H1 (cell line): ENCODE measurements around the gene MEI1. TPM values are rescaled to one million over a fixed set of nuclear protein-coding genes. Genes with fewer than 3 reads are reported as not detected.

ENCODE experiments used
- CTCF ChIA-PET: fragments of 300-600 bp; sonication (Branson Sonifier 250); formaldehyde crosslinking; loops from one replicate; lab custom pipeline; 2021; ENCODE audit not compliant: partially characterized antibody; lab: Charles Lee
- POLR2A ChIA-PET: fragments of 300-600 bp; sonication (Branson Sonifier 250); formaldehyde crosslinking; loops from one replicate; lab custom pipeline; 2021; ENCODE audit warnings: inconsistent platforms; ENCODE audit not compliant: partially characterized antibody; lab: Charles Lee
- DNase-seq, 2 experiments: peaks; one replicate each; pipeline versions ENCODE4 v3.0.0 to v3.0.0-alpha.2; 2010 to 2022; ENCODE audit warnings: low spot score in 2 of 2, low read depth in 1 of 2, mixed read lengths in 1 of 2
- FAIRE-seq: peaks from 2 replicates; lab custom pipeline; 2011; peaks lifted over from hg19 to GRCh38; lab: Jason Lieb, UNC
- H2AFZ ChIP-seq: 2 replicates; pipeline ENCODE4 v1.8.1; 2012; ENCODE audit warnings: low read length, inconsistent platforms
- H2AK5ac ChIP-seq: 2 replicates; pipeline ENCODE4 v1.6.1; 2013; ENCODE audit warnings: low read depth, low read length
- H2BK120ac ChIP-seq: replicated peaks from 2 replicates; pipeline ENCODE3; 2013; ENCODE audit warnings: low read depth, low read length, inconsistent platforms
- H2BK12ac ChIP-seq: 2 replicates; pipeline ENCODE4 v1.6.1; 2013; ENCODE audit warnings: low read depth, low read length
- H2BK15ac ChIP-seq: 2 replicates; pipeline ENCODE4 v1.6.1; 2013; ENCODE audit warnings: low read length
- H2BK20ac ChIP-seq: 2 replicates; pipeline ENCODE4 v1.6.1; 2013; ENCODE audit warnings: low read length
- H2BK5ac ChIP-seq: 2 replicates; pipeline ENCODE4 v1.6.1; 2013; ENCODE audit warnings: low read depth, low read length
- H3K14ac ChIP-seq: 2 replicates; pipeline ENCODE4 v1.6.1; 2013; ENCODE audit warnings: inconsistent platforms; ENCODE audit not compliant: insufficient read length
- H3K18ac ChIP-seq: 2 replicates; pipeline ENCODE4 v1.6.1; 2013; ENCODE audit warnings: low read length; ENCODE audit errors: extremely low read depth
- H3K23ac ChIP-seq: 2 replicates; pipeline ENCODE4 v1.6.1; 2013; ENCODE audit warnings: inconsistent platforms; ENCODE audit not compliant: insufficient read length
- H3K23me2 ChIP-seq: 2 replicates; pipeline ENCODE4 v1.6.1; 2013; ENCODE audit warnings: low read depth, low read length
- H3K27ac ChIP-seq: 2 replicates; pipeline ENCODE4 v1.6.1; 2011; ENCODE audit warnings: low read depth, low read length, inconsistent platforms
- H3K27me3 ChIP-seq, 4 experiments: replicated peaks in 1 of 4; 1 replicate in 1 of 4; 2 replicates in 3 of 4; pipeline versions ENCODE4 v1.6.1 to v1.8.1; 2011 to 2013; ENCODE audit warnings: low read length in 3 of 4, mild to moderate bottlenecking in 3 of 4, inconsistent platforms in 2 of 4, mixed read lengths in 2 of 4, moderate library complexity in 1 of 4; ENCODE audit not compliant: control insufficient read depth in 3 of 4, insufficient read depth in 3 of 4; ENCODE audit errors: extremely low read depth in 1 of 4
- H3K36me3 ChIP-seq, 4 experiments: 2 replicates each; pipeline versions ENCODE4 v1.6.1 to v1.8.1; 2011 to 2013; ENCODE audit warnings: mild to moderate bottlenecking in 4 of 4, low read length in 3 of 4, moderate library complexity in 2 of 4, control low read depth in 1 of 4, inconsistent platforms in 1 of 4; ENCODE audit not compliant: insufficient read depth in 4 of 4, control insufficient read depth in 2 of 4
- H3K4ac ChIP-seq: replicated peaks from 2 replicates; pipeline ENCODE3; 2013; ENCODE audit warnings: low read length, low read depth, mixed read lengths, inconsistent platforms; ENCODE audit not compliant: insufficient read length
- H3K4me1 ChIP-seq, 4 experiments: replicated peaks in 1 of 4; 1 replicate in 1 of 4; 2 replicates in 3 of 4; pipeline versions ENCODE4 v1.6.1 to v1.8.1; 2011 to 2013; ENCODE audit warnings: low read length in 3 of 4, inconsistent platforms in 2 of 4, mixed read lengths in 1 of 4; ENCODE audit not compliant: insufficient read depth in 4 of 4, control insufficient read depth in 3 of 4
- H3K4me2 ChIP-seq, 2 experiments: 2 replicates each; pipeline versions ENCODE4 v1.6.1 to v1.8.1; 2011 to 2013; ENCODE audit warnings: low read depth in 2 of 2, low read length in 2 of 2, control low read depth in 1 of 2, inconsistent platforms in 1 of 2, mild to moderate bottlenecking in 1 of 2; ENCODE audit not compliant: insufficient read depth in 1 of 2
- H3K4me3 ChIP-seq, 4 experiments: fragments of 200-600, 300-600 bp in 1 of 4; sonication (generic), shearing (Covaris generic), sonication (Bioruptor Twin) in 1 of 4; 2 replicates each; pipeline versions ENCODE4 v1.5.1 to v1.8.1; 2011 to 2016; ENCODE audit warnings: low read length in 4 of 4, low read depth in 3 of 4, control low read depth in 2 of 4, inconsistent platforms in 2 of 4, mild to moderate bottlenecking in 2 of 4, mixed read lengths in 1 of 4, moderate library complexity in 1 of 4; ENCODE audit not compliant: insufficient read depth in 2 of 4; ENCODE audit errors: extremely low read depth in 1 of 4
- H3K56ac ChIP-seq: replicated peaks from 2 replicates; pipeline ENCODE3; 2013; ENCODE audit warnings: low read depth, mild to moderate bottlenecking, mixed read lengths, low read length, inconsistent platforms; ENCODE audit not compliant: insufficient read length
- H3K79me1 ChIP-seq: 2 replicates; pipeline ENCODE4 v1.6.1; 2013; ENCODE audit warnings: low read depth, low read length, control low read depth
- H3K79me2 ChIP-seq, 2 experiments: 2 replicates each; pipeline versions ENCODE4 v1.6.1 to v1.8.1; 2012 to 2013; ENCODE audit warnings: low read length in 2 of 2, mild to moderate bottlenecking in 2 of 2, inconsistent platforms in 1 of 2; ENCODE audit not compliant: insufficient read depth in 2 of 2, control insufficient read depth in 1 of 2
- H3K9ac ChIP-seq, 4 experiments: replicated peaks in 1 of 4; 1 replicate in 1 of 4; 2 replicates in 3 of 4; pipeline versions ENCODE4 v1.6.1 to v1.8.1; 2011 to 2013; ENCODE audit warnings: low read depth in 3 of 4, low read length in 3 of 4, control low read depth in 2 of 4, mild to moderate bottlenecking in 2 of 4, moderate library complexity in 2 of 4, inconsistent platforms in 1 of 4; ENCODE audit errors: extremely low read depth in 1 of 4
- H3K9me3 ChIP-seq, 2 experiments: 2 replicates each; pipeline versions ENCODE4 v1.6.1 to v1.8.1; 2012 to 2013; ENCODE audit warnings: mild to moderate bottlenecking in 2 of 2, moderate library complexity in 2 of 2, control low read depth in 1 of 2, inconsistent platforms in 1 of 2, low read depth in 1 of 2, low read length in 1 of 2, mixed read lengths in 1 of 2; ENCODE audit not compliant: insufficient read depth in 2 of 2
- H4K20me1 ChIP-seq, 2 experiments: replicated peaks in 1 of 2; 2 replicates each; pipeline versions ENCODE3 to v1.8.1; 2011 to 2013; ENCODE audit warnings: inconsistent platforms in 2 of 2, low read length in 2 of 2, mild to moderate bottlenecking in 1 of 2; ENCODE audit not compliant: insufficient read depth in 2 of 2, control insufficient read depth in 1 of 2
- H4K5ac ChIP-seq: 2 replicates; pipeline ENCODE4 v1.6.1; 2013; ENCODE audit warnings: low read length, low read depth, mixed read lengths, inconsistent platforms; ENCODE audit not compliant: insufficient read length
- H4K8ac ChIP-seq: 2 replicates; pipeline ENCODE4 v1.8.0; 2013; ENCODE audit warnings: mild to moderate bottlenecking, moderate library complexity, low read length, inconsistent platforms; ENCODE audit not compliant: insufficient read depth; ENCODE audit errors: extremely low read depth
- H4K91ac ChIP-seq: replicated peaks from 2 replicates; pipeline ENCODE3; 2013; ENCODE audit warnings: low read length, mixed read lengths, inconsistent platforms; ENCODE audit not compliant: insufficient read length
- ATF3 ChIP-seq: IDR thresholded peaks from 2 replicates; pipeline ENCODE4 v1.6.1; 2011; ENCODE audit warnings: low read depth, mild to moderate bottlenecking, low read length; ENCODE audit not compliant: insufficient read depth
- CTCF ChIP-seq, 3 experiments: IDR thresholded peaks; 1 replicate in 2 of 3; 2 replicates in 1 of 3; pipeline versions ENCODE4 v1.5.1 to v1.6.1; 2011; ENCODE audit warnings: low read length in 3 of 3, mild to moderate bottlenecking in 3 of 3, inconsistent platforms in 2 of 3, low read depth in 1 of 3, moderate library complexity in 1 of 3; ENCODE audit not compliant: insufficient read depth in 1 of 3; ENCODE audit errors: control extremely low read depth in 1 of 3
- GABPA ChIP-seq: IDR thresholded peaks from 2 replicates; pipeline ENCODE4 v1.6.1; 2011; ENCODE audit warnings: mild to moderate bottlenecking, low read length, moderate library complexity, borderline replicate concordance; ENCODE audit not compliant: insufficient read depth
- RAD21 ChIP-seq, 2 experiments: IDR thresholded peaks in 1 of 2; conservative IDR thresholded peaks in 1 of 2; 2 replicates each; pipeline ENCODE4 v1.6.1; 2011; ENCODE audit warnings: low read depth in 2 of 2, low read length in 2 of 2, improper control_type of control experiment in 1 of 2, inconsistent platforms in 1 of 2, mild to moderate bottlenecking in 1 of 2, moderate library complexity in 1 of 2
- TAF1 ChIP-seq: IDR thresholded peaks from 2 replicates; pipeline ENCODE4 v1.6.1; 2011; ENCODE audit warnings: mild to moderate bottlenecking, low read depth, low read length
- YY1 ChIP-seq: IDR thresholded peaks from 2 replicates; pipeline ENCODE4 v1.6.1; 2011; ENCODE audit warnings: low read depth, mild to moderate bottlenecking, low read length
- WGBS, 2 experiments: shearing (Covaris generic) in 1 of 2; methylation state at CpG; one replicate each; pipeline versions ENCODE4 v1.1.6 to v1.1.7; 2013 to 2015; ENCODE audit warnings: low lambda C conversion rate in 2 of 2, mixed read lengths in 2 of 2, inconsistent platforms in 1 of 2, low coverage in 1 of 2, missing lambda C conversion rate in 1 of 2; ENCODE audit not compliant: insufficient replicate concordance in 2 of 2, insufficient coverage in 1 of 2, insufficient read length in 1 of 2; ENCODE audit errors: extremely low coverage in 1 of 2, missing lambda C conversion rate in 1 of 2; 5-methylcytosine and 5-hydroxymethylcytosine counted together
- polyA plus RNA-seq, 7 experiments: library from polyadenylated mRNA; depleted of rRNA in 3 of 7; stranded (reverse) in 5 of 7; unstranded in 2 of 7; fragments of >200 nt in 5 of 7; fragments of 200-250 nt in 2 of 7; gene quantifications; 1 replicate in 5 of 7; 2 replicates in 1 of 7; 4 replicates in 1 of 7; pipeline versions ENCODE4 v1.2.1 to v1.2.3, GENCODE V29; 2011 to 2013; ENCODE audit warnings: missing spikeins in 2 of 7, mixed read lengths in 2 of 7
- total RNA-seq: library from RNA; stranded (reverse); fragmentation: NEBNext Ultra II Directional; extraction: Animal tissue kit (Norgen Biotek cat#: 25700); gene quantifications from 2 replicates; pipeline ENCODE4 v1.2.1, GENCODE V29; 2021

Gene MEI1
- total and polyA plus RNA-seq, 2 of the 8 experiments (the other 6 are each of a cell fraction or from before 2014, with no cell fraction given): 0.27 to 0.54 TPM

GRCh38 chr22:41746567-41747400, 47.5 kb downstream of the MEI1 start:
- ChIA-PET CTCF (interaction anchor here (0.6 to 5.6 kb wide), 38 partner anchors 8 to 1477 kb away, joined by 3 to 54 read pairs (median 6); partner anchors contain the start of genes CCDC134, MEI1 and TNFRSF13C), POLR2A (interaction anchor here (0.6 to 2.7 kb wide), 2 partner anchors 53 to 135 kb away, joined by 5 to 13 read pairs; partner anchors contain the start of gene CCDC134)
- H2BK120ac ChIP-seq: no peak overlapping the region
- no peak overlapping the region for H3K56ac ChIP-seq
- no peak overlapping the region for H2BK15ac ChIP-seq
- no peaks in the 10 kb centered on the region for H3K23me2 ChIP-seq
- H2BK20ac ChIP-seq: no peak overlapping the region
- no peak overlapping the region for H3K9ac ChIP-seq
- H2BK5ac ChIP-seq: no peak overlapping the region
- peak; percentile 46 to 77 for DNase-seq
- H4K8ac ChIP-seq: no peak overlapping the region
- no peaks in the 10 kb centered on the region for H3K9me3 ChIP-seq
- no peak overlapping the region for H2AFZ ChIP-seq
- H3K18ac ChIP-seq: no peak overlapping the region
- H2BK12ac ChIP-seq: no peak overlapping the region
- no peaks in the 10 kb centered on the region for H3K4me1 ChIP-seq
- H3K4me3 ChIP-seq: no peak overlapping the region
- peak; percentile 79 to 84 for TF ChIP-seq RAD21 (IDR thresholded peaks at IDR 0.05 in 1 of 2, conservative IDR thresholded peaks at IDR 0.05 in 1 of 2; ENCODE audit: low read depth in 2 of 2, low read length in 2 of 2)
- peak; percentile 85 for TF ChIP-seq YY1
- TF ChIP-seq CTCF (IDR thresholded peaks at IDR 0.05; ENCODE audit: control extremely low read depth in 1 of 3, insufficient read depth in 1 of 3, low read depth in 1 of 3, low read length in 3 of 3): peak; percentile 83 to 93 (median 85)
- TF ChIP-seq ATF3: no peak
- TF ChIP-seq GABPA: peak; percentile 49; the same call in 1 of the 2 replicates
- TF ChIP-seq TAF1: 0 out of 2 replicates have a peak, but pooled peaks have one; percentile 19
- no peak overlapping the region for H3K23ac ChIP-seq
- H3K14ac ChIP-seq: no peak overlapping the region
- no peak overlapping the region for H3K27ac ChIP-seq
- H3K36me3 ChIP-seq: no peaks in the 10 kb centered on the region
- H3K27me3 ChIP-seq: no peaks in the 10 kb centered on the region; a peak in 1 of 7 replicates
- no peak overlapping the region for H4K5ac ChIP-seq
- H2AK5ac ChIP-seq: no peak overlapping the region
- 12% methylated on average over 3 of the region's 3 CpGs; no CpG with 5 or more reads in 1 of the 2 experiments for WGBS, 2 experiments
- H3K79me1 ChIP-seq: no peaks in the 10 kb centered on the region
- H4K20me1 ChIP-seq: no peaks in the 10 kb centered on the region
- FAIRE-seq: peak; percentile 98
- no peak overlapping the region for H4K91ac ChIP-seq
- H3K79me2 ChIP-seq: no peaks in the 10 kb centered on the region
- no peak overlapping the region for H3K4ac ChIP-seq
- no peak overlapping the region for H3K4me2 ChIP-seq
